H1 (cell line): ENCODE results near the gene MYBPH. TPM values are rescaled to one million over a fixed set of nuclear protein-coding genes. Genes with fewer than 3 reads are reported as not detected.

ENCODE experiments used
- ATF3 ChIP-seq: IDR thresholded peaks from 2 replicates; pipeline ENCODE4 v1.6.1; 2011; ENCODE audit warnings: low read depth, mild to moderate bottlenecking, low read length; ENCODE audit not compliant: insufficient read depth
- polyA plus RNA-seq, 7 experiments: library from polyadenylated mRNA; depleted of rRNA in 3 of 7; stranded (reverse) in 5 of 7; unstranded in 2 of 7; fragments of >200 nt in 5 of 7; fragments of 200-250 nt in 2 of 7; gene quantifications; 1 replicate in 5 of 7; 2 replicates in 1 of 7; 4 replicates in 1 of 7; pipeline versions ENCODE4 v1.2.1 to v1.2.3, GENCODE V29; 2011 to 2013; ENCODE audit warnings: missing spikeins in 2 of 7, mixed read lengths in 2 of 7
- total RNA-seq: library from RNA; stranded (reverse); fragmentation: NEBNext Ultra II Directional; extraction: Animal tissue kit (Norgen Biotek cat#: 25700); gene quantifications from 2 replicates; pipeline ENCODE4 v1.2.1, GENCODE V29; 2021

The MYBPH gene
- total and polyA plus RNA-seq, 2 of the 8 experiments (the other 6 are each of a cell fraction or from before 2014, with no cell fraction given), result not detected

DNA sequence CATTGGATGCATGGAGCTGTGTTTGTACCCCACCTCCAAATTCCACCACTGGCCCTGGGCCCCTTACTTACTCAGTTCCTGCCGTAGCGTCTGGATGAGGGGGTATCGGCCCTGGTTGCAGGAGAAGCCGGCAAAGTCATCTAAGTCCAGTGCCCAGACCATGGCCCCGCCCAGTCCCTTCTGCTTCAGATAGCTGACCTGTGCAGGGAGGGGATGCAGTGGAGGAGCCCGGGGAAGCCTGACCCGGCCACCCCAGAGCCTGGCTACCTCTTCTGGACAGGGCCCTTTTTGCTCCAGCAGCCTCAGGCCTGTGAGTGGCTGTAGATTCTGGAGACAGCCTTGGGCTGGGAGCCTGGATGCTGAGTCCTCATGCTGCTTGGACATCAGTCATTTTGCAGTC, 42.0 kb upstream of the MYBPH start (continued):
- TF ChIP-seq ATF3, result no peak
